GM23248 (cell line): Measurements from ENCODE around the gene CAPN2. TPM values are rescaled to one million over a fixed set of nuclear protein-coding genes. Genes with fewer than 3 reads are reported as not detected.

Experiments
- DNase-seq: peaks from one replicate; pipeline ENCODE4 v3.0.0-alpha.2; 2015
- H2AFZ ChIP-seq: fragments of 200-600 bp; sonication (generic); 2 replicates; pipeline ENCODE4 v1.6.1; 2016; ENCODE audit warnings: antibody characterized with exemption
- H3F3A ChIP-seq: fragments of 200-600 bp; sonication (generic); 2 replicates; pipeline ENCODE4 v1.6.1; 2016; ENCODE audit warnings: mild to moderate bottlenecking, antibody characterized with exemption, mixed run types; ENCODE audit not compliant: insufficient read depth
- H3K27ac ChIP-seq: fragments of 200-600 bp; sonication (generic); 2 replicates; pipeline ENCODE4 v1.5.1; 2016; ENCODE audit warnings: mild to moderate bottlenecking
- H3K27me3 ChIP-seq: fragments of 200-600 bp; sonication (generic); replicated peaks from 2 replicates; pipeline ENCODE4 v1.6.1; 2016; ENCODE audit warnings: mild to moderate bottlenecking; ENCODE audit not compliant: insufficient read depth
- H3K36me3 ChIP-seq: fragments of 200-600 bp; sonication (generic); 2 replicates; pipeline ENCODE4 v1.6.1; 2016; ENCODE audit warnings: low read depth, mild to moderate bottlenecking
- H3K4me1 ChIP-seq: fragments of 200-600 bp; sonication (generic); 2 replicates; pipeline ENCODE4 v1.6.1; 2016; ENCODE audit warnings: mild to moderate bottlenecking; ENCODE audit not compliant: insufficient read depth
- H3K4me2 ChIP-seq: fragments of 200-600 bp; sonication (generic); one replicate; pipeline ENCODE4 v1.6.1; 2016; ENCODE audit warnings: mild to moderate bottlenecking; ENCODE audit not compliant: unreplicated experiment
- H3K4me3 ChIP-seq: fragments of 200-600 bp; sonication (generic); 2 replicates; pipeline ENCODE4 v1.5.1; 2016; ENCODE audit warnings: mild to moderate bottlenecking
- H3K79me2 ChIP-seq: fragments of 200-600 bp; sonication (generic); 2 replicates; pipeline ENCODE4 v1.6.1; 2016; ENCODE audit warnings: mild to moderate bottlenecking; ENCODE audit not compliant: insufficient read depth
- H3K9ac ChIP-seq: fragments of 200-600 bp; sonication (generic); 2 replicates; pipeline ENCODE4 v1.6.1; 2016; ENCODE audit warnings: mild to moderate bottlenecking
- H3K9me2 ChIP-seq: fragments of 200-600 bp; sonication (generic); 2 replicates; pipeline ENCODE4 v1.6.1; 2016; ENCODE audit warnings: mixed run types, mild to moderate bottlenecking, moderate library complexity; ENCODE audit not compliant: insufficient read depth
- H3K9me3 ChIP-seq: fragments of 200-600 bp; sonication (generic); one replicate; pipeline ENCODE4 v1.6.1; 2017; ENCODE audit warnings: low read depth
- H4K20me1 ChIP-seq: fragments of 200-600 bp; sonication (generic); 2 replicates; pipeline ENCODE4 v1.6.0; 2016; ENCODE audit not compliant: insufficient read depth
- EZH2 ChIP-seq: fragments of 200-600 bp; sonication (generic); IDR thresholded peaks from 2 replicates; pipeline ENCODE4 v1.6.1; 2018; ENCODE audit warnings: antibody characterized with exemption, mild to moderate bottlenecking; ENCODE audit not compliant: insufficient read depth, poor library complexity, severe bottlenecking
- EZH2phosphoT487 ChIP-seq: fragments of 200-600 bp; sonication (generic); IDR thresholded peaks from 2 replicates; pipeline ENCODE4 v1.6.1; 2018; ENCODE audit warnings: antibody characterized with exemption, moderate library complexity, mild to moderate bottlenecking, low read depth; ENCODE audit not compliant: insufficient read depth
- WGBS, 2 experiments: methylation state at CpG; one replicate each; pipeline ENCODE4 v1.1.6; 2015 to 2017; ENCODE audit warnings: low lambda C conversion rate in 2 of 2, low coverage in 1 of 2; ENCODE audit errors: missing lambda C conversion rate in 2 of 2; 5-methylcytosine and 5-hydroxymethylcytosine counted together
- in situ Hi-C: fragments of 300-500 bp; cut with MboI; formaldehyde crosslinking; loops from 2 replicates; pipeline ENCODE4 v1.15.0; 2020
- polyA plus RNA-seq: library from polyadenylated mRNA; unstranded; fragments of >200 nt; fragmentation: Nextera tagmentation; extraction: Ambion mirVana; gene quantifications from 2 replicates; pipeline ENCODE4 v1.2.1, GENCODE V29; 2016
- total RNA-seq: library from RNA; depleted of rRNA; stranded (reverse); fragments of >200 nt; shearing (Covaris generic); gene quantifications from 2 replicates; pipeline ENCODE4 v1.2.3, GENCODE V29; 2014

Gene CAPN2
- total and polyA plus RNA-seq, 2 experiments from 2014 or later, result 214 to 261 TPM

DNA sequence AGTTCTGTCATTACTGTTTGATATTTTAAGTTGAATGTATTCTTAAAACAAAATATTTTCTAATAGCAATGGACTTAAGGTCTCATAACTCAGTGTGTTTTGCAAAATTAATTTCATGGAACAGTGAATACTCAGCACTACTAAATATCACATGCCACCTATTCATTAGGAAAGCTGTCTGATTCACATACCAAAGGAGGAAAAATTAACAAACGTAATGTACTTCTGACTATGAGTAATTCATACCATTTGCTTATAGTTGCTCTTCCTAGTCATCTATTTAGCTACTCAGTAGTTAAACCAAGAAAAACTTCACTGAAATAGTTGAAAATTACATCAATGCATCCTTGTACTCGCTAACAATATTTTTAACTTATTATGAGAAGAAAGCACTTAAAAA, 98.2 kb downstream of the CAPN2 start:
- H3F3A ChIP-seq, result peaks cover 19% of the 10 kb centered on the region; the same call in 1 of the 2 replicates
- H3K9ac ChIP-seq, result no peak overlapping the region
- H4K20me1 ChIP-seq, result no peaks in the 10 kb centered on the region
- TF ChIP-seq EZH2 (no peak), EZH2phosphoT487 (no peak)
- peak; percentile 48 for DNase-seq
- H3K79me2 ChIP-seq, result peaks cover 22% of the 10 kb centered on the region
- peaks cover 16% of the 10 kb centered on the region for H3K4me1 ChIP-seq
- no peaks in the 10 kb centered on the region for H3K27me3 ChIP-seq
- H3K36me3 ChIP-seq, result peaks cover 10% of the 10 kb centered on the region; the same call in 1 of the 2 replicates
- in situ Hi-C loops, result no loop called here
- WGBS, 2 experiments, result 41 to 47% methylated on average over 2 of the region's 2 CpGs
- H3K4me3 ChIP-seq, result no peak overlapping the region
- H3K9me3 ChIP-seq, result no peaks in the 10 kb centered on the region
- peak overlapping the region; percentile 34 for H3K27ac ChIP-seq
- H2AFZ ChIP-seq, result no peak overlapping the region
- peak overlapping the region; percentile 29 for H3K4me2 ChIP-seq
- no peaks in the 10 kb centered on the region for H3K9me2 ChIP-seq

DNA sequence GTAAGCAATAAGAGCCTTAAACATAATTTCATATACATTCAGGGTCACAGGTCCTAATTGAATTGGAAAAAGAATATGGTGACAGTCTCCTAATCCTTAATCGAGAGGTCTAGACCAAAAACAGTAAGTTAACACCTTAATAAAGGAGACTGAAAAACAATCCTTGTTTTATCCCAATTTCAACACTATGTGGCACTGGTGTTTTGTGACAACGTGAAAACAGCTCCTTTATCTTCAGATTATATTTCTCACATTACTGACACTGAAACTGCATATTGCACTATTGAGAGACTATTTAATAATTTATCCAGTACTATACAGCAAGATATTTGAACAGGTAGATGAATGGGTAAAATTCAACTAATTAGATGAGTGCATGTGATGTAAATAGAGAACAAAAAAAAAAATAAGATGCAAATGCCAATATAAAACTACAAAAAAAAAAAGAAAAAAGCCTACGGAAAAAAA, 99.3 kb downstream of the CAPN2 start:
- WGBS, 2 experiments, result 42 to 52% methylated on average over 3 of the region's 3 CpGs
- Histone ChIP-seq H3K4me3 (no peak overlapping the region), H3K9me2 (no peaks in the 10 kb centered on the region), H3K9ac (no peak overlapping the region), H3K36me3 (peaks cover 10% of the 10 kb centered on the region; the same call in 1 of the 2 replicates), H3K79me2 (peaks cover 32% of the 10 kb centered on the region), H3F3A (peaks cover 19% of the 10 kb centered on the region; the same call in 1 of the 2 replicates), H3K27ac (no peak overlapping the region), H3K27me3 (no peaks in the 10 kb centered on the region), H2AFZ (no peak overlapping the region), H3K4me1 (peaks cover 26% of the 10 kb centered on the region), H3K4me2 (no peak overlapping the region), H3K9me3 (no peaks in the 10 kb centered on the region), H4K20me1 (no peaks in the 10 kb centered on the region)
- in situ Hi-C loops, result no loop called here
- no peak for TF ChIP-seq EZH2
- TF ChIP-seq EZH2phosphoT487, result no peak
- DNase-seq, result peak; percentile 65

DNA sequence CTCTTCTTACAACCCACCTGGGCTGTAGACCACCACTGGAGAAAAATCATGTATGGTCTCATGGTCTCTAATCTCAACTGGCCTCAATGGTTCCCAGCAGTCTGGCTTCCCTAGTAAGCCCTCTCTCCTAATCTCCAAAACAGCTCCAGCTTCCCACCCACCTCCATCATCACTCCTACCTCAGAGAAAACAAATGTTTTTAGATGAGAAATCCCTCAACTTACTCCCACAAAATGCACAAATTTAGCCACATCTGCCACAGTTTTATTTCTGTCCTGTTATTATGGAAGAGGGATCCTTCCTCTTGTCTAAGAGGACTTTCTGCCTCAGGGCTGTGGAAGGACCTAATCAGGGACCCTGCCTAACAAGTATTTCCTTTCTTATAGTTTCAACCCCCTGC, 101.3 kb downstream of the CAPN2 start:
- DNase-seq, result no peak
- in situ Hi-C loops, result no loop called here
- H3K9me2 ChIP-seq, result no peaks in the 10 kb centered on the region
- H3F3A ChIP-seq, result peaks cover 14% of the 10 kb centered on the region; the same call in 1 of the 2 replicates
- peaks cover 47% of the 10 kb centered on the region for H3K79me2 ChIP-seq
- peaks cover 10% of the 10 kb centered on the region; the same call in 1 of the 2 replicates for H3K36me3 ChIP-seq
- no peak overlapping the region for H3K9ac ChIP-seq
- H3K4me2 ChIP-seq, result no peak overlapping the region
- no peaks in the 10 kb centered on the region for H3K9me3 ChIP-seq
- H3K27me3 ChIP-seq, result no peaks in the 10 kb centered on the region
- no peak overlapping the region for H3K4me3 ChIP-seq
- H2AFZ ChIP-seq, result no peak overlapping the region
- H4K20me1 ChIP-seq, result no peaks in the 10 kb centered on the region
- H3K4me1 ChIP-seq, result peaks cover 28% of the 10 kb centered on the region
- no peak overlapping the region for H3K27ac ChIP-seq
- TF ChIP-seq EZH2, result no peak
- TF ChIP-seq EZH2phosphoT487, result no peak

DNA sequence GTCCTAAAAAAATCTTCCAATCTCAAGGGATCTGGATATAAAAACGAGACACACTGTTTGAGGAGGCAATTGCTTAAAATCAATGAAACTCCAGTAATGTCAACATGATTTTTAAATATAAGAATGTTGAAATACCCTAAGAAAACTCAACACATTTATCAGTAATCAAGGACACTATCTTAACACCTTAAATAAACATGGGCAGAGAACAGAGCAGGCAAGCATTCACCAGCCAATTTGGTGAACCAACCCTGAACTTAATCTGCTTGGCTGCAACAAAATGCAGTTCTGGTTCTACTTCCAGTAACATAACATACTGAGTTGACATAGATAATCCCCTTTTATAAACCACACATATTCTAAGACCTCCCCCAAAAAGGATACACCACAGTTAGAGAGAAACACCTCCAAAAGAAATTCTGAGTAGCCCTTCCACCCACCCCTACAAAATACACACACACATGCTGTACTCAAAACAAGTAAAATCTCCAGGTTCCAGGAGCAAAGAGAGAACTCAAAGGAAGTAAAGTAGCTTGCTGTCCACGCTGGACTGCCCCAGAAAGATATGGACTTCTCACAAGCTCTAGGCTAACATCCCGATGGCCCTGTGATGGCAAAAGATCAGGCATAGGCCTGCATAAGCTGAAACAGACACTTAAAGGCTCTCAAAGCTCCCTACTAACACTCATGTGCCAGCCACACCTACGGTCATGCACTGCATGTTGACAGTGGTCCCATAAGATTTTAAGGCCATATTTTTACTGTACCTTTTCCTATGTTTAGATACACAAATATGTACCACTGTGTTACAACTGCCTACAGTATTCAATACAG, 102.9 kb downstream of the CAPN2 start:
- TF ChIP-seq EZH2phosphoT487 (no peak), EZH2 (no peak)
- DNase-seq, result no peak
- in situ Hi-C loops, result no loop called here
- Histone ChIP-seq H3K27me3 (no peaks in the 10 kb centered on the region), H3K4me3 (no peak overlapping the region), H3K4me2 (no peak overlapping the region), H3K79me2 (peaks cover 57% of the 10 kb centered on the region), H3F3A (peaks cover 19% of the 10 kb centered on the region), H3K27ac (no peak overlapping the region), H3K4me1 (peaks cover 31% of the 10 kb centered on the region), H4K20me1 (no peaks in the 10 kb centered on the region), H3K36me3 (peaks cover 7% of the 10 kb centered on the region; the same call in 1 of the 2 replicates), H3K9me2 (no peaks in the 10 kb centered on the region), H3K9me3 (no peaks in the 10 kb centered on the region), H2AFZ (no peak overlapping the region), H3K9ac (no peak overlapping the region)
- WGBS, 2 experiments, result 89 to 90% methylated on average over 4 of the region's 4 CpGs
